Measurements from ENCODE around the gene HS3ST4. TPM values are rescaled to one million over a fixed set of nuclear protein-coding genes. Genes with fewer than 3 reads are reported as not detected.

HS3ST4 gene
- total RNA-seq, 2 donors from 2014 or later = not detected

DNA sequence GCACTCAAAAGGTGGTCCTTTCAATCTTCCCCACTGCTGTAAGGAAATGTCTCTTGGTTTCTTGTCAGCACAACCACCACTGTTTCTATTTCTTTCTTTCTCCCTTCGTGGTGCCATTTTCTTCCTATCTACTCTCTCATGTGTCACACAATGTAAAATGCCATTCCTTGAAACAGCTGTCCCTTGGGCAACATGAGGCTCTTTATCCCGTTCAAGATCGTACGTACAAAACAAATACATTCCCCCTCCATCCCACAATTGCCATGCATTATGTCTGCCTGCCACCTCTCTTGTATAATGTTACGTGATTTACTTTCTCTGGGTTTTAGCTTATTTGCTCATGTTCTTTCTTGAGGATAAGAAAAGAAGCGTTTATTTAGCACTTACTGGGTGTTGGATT lies 410.6 kb downstream of the HS3ST4 start:
- Histone ChIP-seq H3K36me3 (no peaks in the 10 kb centered on the region), H3K27ac (no peak overlapping the region), H3K4me3 (no peak overlapping the region), H3K9me3 (no peaks in the 10 kb centered on the region), H3K4me1 (ENCODE audit: control insufficient read depth in 1 of 2, low read depth in 2 of 2) (no peaks in the 10 kb centered on the region), H3K27me3 (replicated peaks; ENCODE audit: insufficient read depth) (no peaks in the 10 kb centered on the region)
- DNase-seq (ENCODE audit: low spot score) = no peak
- ATAC-seq (ENCODE audit: insufficient number of reproducible peaks, low FRiP score, low read depth) = no peak
- TF ChIP-seq, protein P1, sequence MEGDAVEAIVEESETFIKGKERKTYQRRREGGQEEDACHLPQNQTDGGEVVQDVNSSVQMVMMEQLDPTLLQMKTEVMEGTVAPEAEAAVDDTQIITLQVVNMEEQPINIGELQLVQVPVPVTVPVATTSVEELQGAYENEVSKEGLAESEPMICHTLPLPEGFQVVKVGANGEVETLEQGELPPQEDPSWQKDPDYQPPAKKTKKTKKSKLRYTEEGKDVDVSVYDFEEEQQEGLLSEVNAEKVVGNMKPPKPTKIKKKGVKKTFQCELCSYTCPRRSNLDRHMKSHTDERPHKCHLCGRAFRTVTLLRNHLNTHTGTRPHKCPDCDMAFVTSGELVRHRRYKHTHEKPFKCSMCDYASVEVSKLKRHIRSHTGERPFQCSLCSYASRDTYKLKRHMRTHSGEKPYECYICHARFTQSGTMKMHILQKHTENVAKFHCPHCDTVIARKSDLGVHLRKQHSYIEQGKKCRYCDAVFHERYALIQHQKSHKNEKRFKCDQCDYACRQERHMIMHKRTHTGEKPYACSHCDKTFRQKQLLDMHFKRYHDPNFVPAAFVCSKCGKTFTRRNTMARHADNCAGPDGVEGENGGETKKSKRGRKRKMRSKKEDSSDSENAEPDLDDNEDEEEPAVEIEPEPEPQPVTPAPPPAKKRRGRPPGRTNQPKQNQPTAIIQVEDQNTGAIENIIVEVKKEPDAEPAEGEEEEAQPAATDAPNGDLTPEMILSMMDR (IDR thresholded peaks at IDR 0.05) = no peak

DNA sequence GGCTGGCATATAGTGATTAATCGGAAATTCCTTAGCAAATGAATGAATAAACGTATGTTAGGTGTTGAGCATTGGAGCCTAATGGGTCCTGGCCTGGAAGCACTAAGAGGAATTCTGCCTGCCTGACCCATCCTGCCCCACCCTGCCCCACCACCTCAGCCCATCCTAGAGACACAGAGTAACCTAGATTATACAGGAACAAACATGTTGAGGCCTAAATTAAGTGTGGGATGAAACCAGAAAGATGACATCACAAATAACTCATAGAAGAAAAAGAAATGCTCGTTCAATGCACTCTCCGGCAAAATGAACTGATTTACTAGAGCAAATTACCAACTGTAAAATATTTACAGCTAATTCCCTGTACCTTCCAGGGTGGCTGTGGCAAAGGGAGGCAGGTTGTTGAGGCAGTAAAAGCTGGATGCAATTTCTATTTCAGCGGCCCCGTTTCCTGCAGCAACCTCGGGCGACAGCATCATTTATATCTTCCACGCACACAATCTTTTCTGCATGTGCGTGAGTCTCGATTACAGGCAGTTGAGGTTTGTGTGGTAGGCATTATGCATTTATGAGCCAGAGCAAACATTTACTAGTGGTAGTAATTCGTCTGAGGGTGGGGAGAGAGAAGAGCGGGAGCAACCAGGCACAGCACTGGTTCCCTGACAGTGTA lies 417.2 kb downstream of the HS3ST4 start:
- Histone ChIP-seq H3K27me3 (replicated peaks; ENCODE audit: insufficient read depth) (no peaks in the 10 kb centered on the region), H3K27ac (no peak overlapping the region), H3K36me3 (no peaks in the 10 kb centered on the region), H3K4me1 (ENCODE audit: control insufficient read depth in 1 of 2, low read depth in 2 of 2) (no peaks in the 10 kb centered on the region), H3K4me3 (no peak overlapping the region), H3K9me3 (no peaks in the 10 kb centered on the region)
- DNase-seq (ENCODE audit: low spot score) = no peak
- no peak for ATAC-seq (ENCODE audit: insufficient number of reproducible peaks, low FRiP score, low read depth)
- TF ChIP-seq, protein P1 (IDR thresholded peaks at IDR 0.05) = no peak

GRCh38 chr16:26111900-26112299 lies 420.1 kb downstream of the HS3ST4 start:
- TF ChIP-seq, protein P1 (IDR thresholded peaks at IDR 0.05) = no peak
- Histone ChIP-seq H3K4me1 (ENCODE audit: control insufficient read depth in 1 of 2, low read depth in 2 of 2) (no peaks in the 10 kb centered on the region), H3K27ac (no peak overlapping the region), H3K36me3 (no peaks in the 10 kb centered on the region), H3K27me3 (replicated peaks; ENCODE audit: insufficient read depth) (no peaks in the 10 kb centered on the region), H3K4me3 (no peak overlapping the region), H3K9me3 (no peaks in the 10 kb centered on the region)
- DNase-seq (ENCODE audit: low spot score) (no peak), ATAC-seq (ENCODE audit: insufficient number of reproducible peaks, low FRiP score, low read depth) (no peak)

DNA sequence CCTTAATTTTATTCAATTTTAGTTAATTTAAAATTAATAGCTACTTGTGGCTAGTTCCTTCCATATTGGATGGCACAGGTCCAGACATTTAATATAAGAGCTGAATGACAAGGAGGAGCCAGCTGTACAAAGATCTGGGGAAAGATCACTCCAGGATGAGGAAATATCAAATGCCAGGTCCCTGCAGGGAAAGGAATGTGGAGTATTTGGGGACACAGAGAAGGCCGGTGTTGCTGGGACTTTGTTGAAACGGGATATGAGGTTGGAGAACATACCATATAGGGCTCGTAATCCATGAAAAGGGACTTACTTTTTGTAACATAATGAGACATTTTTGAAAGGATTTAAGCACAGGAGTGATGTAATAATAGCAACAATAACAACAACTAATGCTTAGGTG lies 426.8 kb downstream of the HS3ST4 start:
- TF ChIP-seq, protein P1 (IDR thresholded peaks at IDR 0.05) = no peak
- no peaks in the 10 kb centered on the region for H3K27me3 ChIP-seq (replicated peaks; ENCODE audit: insufficient read depth)
- DNase-seq (ENCODE audit: low spot score) = no peak
- no peaks in the 10 kb centered on the region for H3K4me1 ChIP-seq (ENCODE audit: control insufficient read depth in 1 of 2, low read depth in 2 of 2)
- no peak overlapping the region for H3K4me3 ChIP-seq
- no peak for ATAC-seq (ENCODE audit: insufficient number of reproducible peaks, low FRiP score, low read depth)
- no peaks in the 10 kb centered on the region for H3K36me3 ChIP-seq
- no peak overlapping the region for H3K27ac ChIP-seq
- no peaks in the 10 kb centered on the region for H3K9me3 ChIP-seq

GRCh38 chr16:26120729-26121128 lies 429.0 kb downstream of the HS3ST4 start:
- H3K27ac ChIP-seq = no peak overlapping the region
- no peaks in the 10 kb centered on the region for H3K9me3 ChIP-seq
- TF ChIP-seq, protein P1 (IDR thresholded peaks at IDR 0.05) = no peak
- no peak overlapping the region for H3K4me3 ChIP-seq
- no peaks in the 10 kb centered on the region for H3K4me1 ChIP-seq (ENCODE audit: control insufficient read depth in 1 of 2, low read depth in 2 of 2)
- ATAC-seq (ENCODE audit: insufficient number of reproducible peaks, low FRiP score, low read depth) (no peak), DNase-seq (ENCODE audit: low spot score) (no peak)
- no peaks in the 10 kb centered on the region for H3K27me3 ChIP-seq (replicated peaks; ENCODE audit: insufficient read depth)
- H3K36me3 ChIP-seq = no peaks in the 10 kb centered on the region

Measured in thoracic aorta (tissue), 2 donors.